K562 (cell line): ENCODE results near the gene SCMH1. TPM values are rescaled to one million over a fixed set of nuclear protein-coding genes. Genes with fewer than 3 reads are reported as not detected.
A peak's percentile ranks its signal among the peaks of the same experiment; 100 is the strongest.

Experiments used
- BCOR ChIP-seq: fragments of 450-650 bp; IDR thresholded peaks from 2 replicates; pipeline ENCODE4 v1.6.1; 2016
- CC2D1A ChIP-seq: fragments of 450-650 bp; IDR thresholded peaks from 2 replicates; pipeline ENCODE4 v1.6.1; 2017; ENCODE audit warnings: mild to moderate bottlenecking
- CREM ChIP-seq: IDR thresholded peaks from 2 replicates; pipeline ENCODE4 v1.6.1; 2014; ENCODE audit warnings: antibody characterized with exemption, low read depth
- GATAD2B ChIP-seq: fragments of 450-650 bp; IDR thresholded peaks from 2 replicates; pipeline ENCODE4 v1.6.1; 2017; ENCODE audit warnings: mild to moderate bottlenecking, borderline replicate concordance
- HEY1 ChIP-seq: fragments of 250-450 bp; sonication (Bioruptor Pico); IDR thresholded peaks from 2 replicates; pipeline ENCODE4 v1.5.0; 2020; ENCODE audit warnings: mild to moderate bottlenecking, moderate library complexity, borderline replicate concordance
- KLF10 ChIP-seq: fragments of 250-450 bp; sonication (Bioruptor Pico); IDR thresholded peaks from 2 replicates; pipeline ENCODE4 v1.6.1; 2021; ENCODE audit warnings: matching md5 sums
- MEIS2 ChIP-seq: fragments of 450-650 bp; IDR thresholded peaks from 2 replicates; pipeline ENCODE4 v1.6.1; 2014; ENCODE audit warnings: mild to moderate bottlenecking; ENCODE audit not compliant: partially characterized antibody
- MYNN ChIP-seq, 2 experiments: sonication (generic); formaldehyde crosslinking in 1 of 2; IDR thresholded peaks; 2 replicates each; pipeline versions ENCODE4 v1.5.0 to v1.6.1; 2016 to 2020; ENCODE audit warnings: antibody characterized with exemption in 1 of 2, missing genetic modification reagents in 1 of 2
- PCBP2 ChIP-seq: fragments of 200-400 bp; formaldehyde crosslinking; IDR thresholded peaks from 2 replicates; pipeline ENCODE4 v1.6.1; 2018; ENCODE audit warnings: low read length, low read depth, mild to moderate bottlenecking, moderate library complexity; ENCODE audit not compliant: poor library complexity, severe bottlenecking
- RBM22 ChIP-seq: fragments of 200-400 bp; formaldehyde crosslinking; IDR thresholded peaks from 2 replicates; pipeline ENCODE4 v1.6.1; 2018; ENCODE audit warnings: low read length, low read depth; ENCODE audit not compliant: poor library complexity, severe bottlenecking
- RFX1 ChIP-seq: fragments of 450-650 bp; IDR thresholded peaks from 2 replicates; pipeline ENCODE4 v1.6.1; 2016; ENCODE audit warnings: mild to moderate bottlenecking, moderate library complexity
- TAF15 ChIP-seq: fragments of 200-400 bp; formaldehyde crosslinking; IDR thresholded peaks from 2 replicates; pipeline ENCODE4 v1.6.1; 2017; ENCODE audit warnings: mild to moderate bottlenecking, low read depth, low read length, moderate library complexity
- polyA plus RNA-seq, 8 experiments: library from polyadenylated mRNA; depleted of rRNA in 4 of 8; stranded (reverse) in 5 of 8; unstranded in 3 of 8; fragments of >200 nt; fragmentation: Nextera tagmentation in 2 of 8; fragmentation: Illumina TruSeq in 1 of 8; extraction: Ambion mirVana in 2 of 8; extraction: Trizol in 1 of 8; gene quantifications; 2 replicates each; pipeline versions ENCODE4 v1.2.1 to v1.2.3, GENCODE V29; 2011 to 2014; ENCODE audit warnings: inconsistent platforms in 1 of 8, missing spikeins in 1 of 8
- total RNA-seq, 7 experiments: library from RNA; depleted of rRNA in 6 of 7; stranded (reverse); fragments of >200 nt in 6 of 7; fragmentation: Illumina TruSeq in 2 of 7; extraction: Trizol in 2 of 7; gene quantifications; 2 replicates each; pipeline versions ENCODE4 v1.2.1 to v1.2.3, GENCODE V29; 2011 to 2021; ENCODE audit warnings: low replicate concordance in 1 of 7
- TF ChIP-seq, protein P1 (sequence below): fragments of 450-650 bp; IDR thresholded peaks from 2 replicates; pipeline ENCODE4 v1.6.1; 2016
- TF ChIP-seq, protein P2 (sequence below), 2 experiments: fragments of 450-650 bp in 1 of 2; sonication (generic) in 1 of 2; formaldehyde crosslinking in 1 of 2; IDR thresholded peaks in 1 of 2; conservative IDR thresholded peaks in 1 of 2; 2 replicates each; pipeline versions ENCODE4 v1.6.1 to v1.8.1; 2016 to 2023; ENCODE audit warnings: mild to moderate bottlenecking in 2 of 2, moderate library complexity in 2 of 2, inconsistent platforms in 1 of 2, missing genetic modification reagents in 1 of 2
- TF ChIP-seq, protein P3 (sequence below): fragments of 250-450 bp; sonication (Bioruptor Pico); IDR thresholded peaks from 2 replicates; pipeline ENCODE4 v1.8.0; 2022; ENCODE audit warnings: inconsistent platforms, mild to moderate bottlenecking, moderate library complexity, borderline replicate concordance
- TF ChIP-seq, protein P4 (sequence below): fragments of 250-450 bp; sonication (Bioruptor Pico); IDR thresholded peaks from 2 replicates; pipeline ENCODE4 v1.9.0; 2021; ENCODE audit warnings: mild to moderate bottlenecking, inconsistent platforms

The SCMH1 gene
- total and polyA plus RNA-seq, 9 of the 15 experiments (the other 6 are each of a cell fraction or from before 2014, with no cell fraction given), result 8.5 to 37.0 (median 26.8) TPM

DNA sequence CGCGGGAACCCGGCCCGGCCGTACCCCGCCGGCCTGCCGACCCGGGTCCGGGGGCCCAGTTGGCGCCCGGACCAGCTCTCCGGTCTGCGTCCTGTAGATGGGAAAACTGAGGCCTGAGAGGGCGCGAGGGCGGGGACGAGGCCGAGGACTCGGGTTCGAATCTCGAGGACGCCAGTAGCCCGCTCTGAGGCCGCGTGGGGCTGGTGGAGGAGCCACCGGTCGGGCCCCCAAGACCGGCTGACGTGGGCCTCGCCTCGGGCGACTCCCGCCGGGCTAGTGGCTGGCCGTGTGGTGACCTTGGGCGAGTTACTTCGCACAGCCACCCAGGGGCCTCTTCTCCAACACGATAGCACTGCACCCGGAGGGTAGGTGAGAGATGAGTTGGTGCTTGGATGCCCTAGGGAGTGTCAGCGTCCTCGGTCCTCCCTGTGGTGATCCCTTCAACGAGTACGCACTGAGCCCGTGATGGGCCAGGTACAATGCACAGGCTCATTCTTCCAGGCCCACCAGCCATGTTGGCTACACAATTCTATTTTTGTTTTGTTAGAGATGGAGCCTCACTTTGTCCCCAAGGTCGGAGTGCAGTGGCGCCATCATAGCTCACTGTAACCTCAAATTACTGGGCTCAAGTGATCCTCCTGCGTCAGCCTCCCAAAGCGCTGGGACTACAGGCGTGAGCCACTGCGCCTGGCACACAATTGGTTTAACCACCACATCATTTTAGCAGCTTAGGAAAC lies 404 bp upstream of the SCMH1 start (continued):
- no peak for TF ChIP-seq PCBP2
- peak; percentile 38; the same call in 1 of the 2 replicates for TF ChIP-seq BCOR
- TF ChIP-seq, protein P1, sequence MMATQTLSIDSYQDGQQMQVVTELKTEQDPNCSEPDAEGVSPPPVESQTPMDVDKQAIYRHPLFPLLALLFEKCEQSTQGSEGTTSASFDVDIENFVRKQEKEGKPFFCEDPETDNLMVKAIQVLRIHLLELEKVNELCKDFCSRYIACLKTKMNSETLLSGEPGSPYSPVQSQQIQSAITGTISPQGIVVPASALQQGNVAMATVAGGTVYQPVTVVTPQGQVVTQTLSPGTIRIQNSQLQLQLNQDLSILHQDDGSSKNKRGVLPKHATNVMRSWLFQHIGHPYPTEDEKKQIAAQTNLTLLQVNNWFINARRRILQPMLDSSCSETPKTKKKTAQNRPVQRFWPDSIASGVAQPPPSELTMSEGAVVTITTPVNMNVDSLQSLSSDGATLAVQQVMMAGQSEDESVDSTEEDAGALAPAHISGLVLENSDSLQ, result no peak
- TF ChIP-seq, protein P2, sequence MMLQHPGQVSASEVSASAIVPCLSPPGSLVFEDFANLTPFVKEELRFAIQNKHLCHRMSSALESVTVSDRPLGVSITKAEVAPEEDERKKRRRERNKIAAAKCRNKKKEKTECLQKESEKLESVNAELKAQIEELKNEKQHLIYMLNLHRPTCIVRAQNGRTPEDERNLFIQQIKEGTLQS (IDR thresholded peaks at IDR 0.05), result no peak
- TF ChIP-seq, protein P2 (CRISPR knock-in tag; conservative IDR thresholded peaks at IDR 0.05), result 0 out of 2 replicates have a peak, but pooled peaks have one; percentile 48
- no peak; the same call in none of the 2 replicates for TF ChIP-seq GATAD2B
- TF ChIP-seq KLF10, result no peak
- no peak for TF ChIP-seq CREM
- TF ChIP-seq, protein P3, sequence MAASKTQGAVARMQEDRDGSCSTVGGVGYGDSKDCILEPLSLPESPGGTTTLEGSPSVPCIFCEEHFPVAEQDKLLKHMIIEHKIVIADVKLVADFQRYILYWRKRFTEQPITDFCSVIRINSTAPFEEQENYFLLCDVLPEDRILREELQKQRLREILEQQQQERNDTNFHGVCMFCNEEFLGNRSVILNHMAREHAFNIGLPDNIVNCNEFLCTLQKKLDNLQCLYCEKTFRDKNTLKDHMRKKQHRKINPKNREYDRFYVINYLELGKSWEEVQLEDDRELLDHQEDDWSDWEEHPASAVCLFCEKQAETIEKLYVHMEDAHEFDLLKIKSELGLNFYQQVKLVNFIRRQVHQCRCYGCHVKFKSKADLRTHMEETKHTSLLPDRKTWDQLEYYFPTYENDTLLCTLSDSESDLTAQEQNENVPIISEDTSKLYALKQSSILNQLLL (CRISPR knock-in tag), result no peak
- TF ChIP-seq, protein P4, sequence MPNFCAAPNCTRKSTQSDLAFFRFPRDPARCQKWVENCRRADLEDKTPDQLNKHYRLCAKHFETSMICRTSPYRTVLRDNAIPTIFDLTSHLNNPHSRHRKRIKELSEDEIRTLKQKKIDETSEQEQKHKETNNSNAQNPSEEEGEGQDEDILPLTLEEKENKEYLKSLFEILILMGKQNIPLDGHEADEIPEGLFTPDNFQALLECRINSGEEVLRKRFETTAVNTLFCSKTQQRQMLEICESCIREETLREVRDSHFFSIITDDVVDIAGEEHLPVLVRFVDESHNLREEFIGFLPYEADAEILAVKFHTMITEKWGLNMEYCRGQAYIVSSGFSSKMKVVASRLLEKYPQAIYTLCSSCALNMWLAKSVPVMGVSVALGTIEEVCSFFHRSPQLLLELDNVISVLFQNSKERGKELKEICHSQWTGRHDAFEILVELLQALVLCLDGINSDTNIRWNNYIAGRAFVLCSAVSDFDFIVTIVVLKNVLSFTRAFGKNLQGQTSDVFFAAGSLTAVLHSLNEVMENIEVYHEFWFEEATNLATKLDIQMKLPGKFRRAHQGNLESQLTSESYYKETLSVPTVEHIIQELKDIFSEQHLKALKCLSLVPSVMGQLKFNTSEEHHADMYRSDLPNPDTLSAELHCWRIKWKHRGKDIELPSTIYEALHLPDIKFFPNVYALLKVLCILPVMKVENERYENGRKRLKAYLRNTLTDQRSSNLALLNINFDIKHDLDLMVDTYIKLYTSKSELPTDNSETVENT (CRISPR knock-in tag), result peak; percentile 18; the same call in 1 of the 2 replicates
- no peak for TF ChIP-seq RFX1
- TF ChIP-seq MEIS2, result no peak
- TF ChIP-seq TAF15, result no peak
- TF ChIP-seq HEY1 (CRISPR knock-in tag), result no peak
- TF ChIP-seq RBM22, result no peak
- TF ChIP-seq CC2D1A, result no peak
- TF ChIP-seq MYNN (IDR thresholded peaks at IDR 0.05), result no peak
- TF ChIP-seq MYNN (CRISPR knock-in tag; IDR thresholded peaks at IDR 0.05), result no peak
